GM23338 (cell line): Measurements from ENCODE around the gene WWOX. TPM values are rescaled to one million over a fixed set of nuclear protein-coding genes. Genes with fewer than 3 reads are reported as not detected.

ENCODE experiments used
- ATAC-seq: fragments of 200-7000 bp; cut with Tn5 transposase; 3 replicates; pipeline ENCODE4 v1.9.1; 2020
- DNase-seq: peaks from one replicate; pipeline ENCODE4 v3.0.0-alpha.2; 2015; ENCODE audit warnings: low spot score
- H2AFZ ChIP-seq: fragments of 200-600 bp; sonication (generic); 2 replicates; pipeline ENCODE4 v1.8.0; 2016; ENCODE audit warnings: antibody characterized with exemption, mild to moderate bottlenecking, moderate library complexity
- H3F3A ChIP-seq: fragments of 200-600 bp; sonication (generic); replicated peaks from 2 replicates; pipeline ENCODE4 v1.8.0; 2017; ENCODE audit warnings: antibody characterized with exemption, mixed run types, low read depth
- H3K27ac ChIP-seq: fragments of 200-600 bp; sonication (generic); 2 replicates; pipeline ENCODE4 v1.6.1; 2016; ENCODE audit warnings: low read depth
- H3K27me3 ChIP-seq: fragments of 200-600 bp; sonication (generic); 2 replicates; pipeline ENCODE4 v1.8.0; 2016; ENCODE audit warnings: mild to moderate bottlenecking, mixed run types, moderate library complexity; ENCODE audit not compliant: insufficient read depth
- H3K36me3 ChIP-seq: fragments of 200-600 bp; sonication (generic); 2 replicates; pipeline ENCODE4 v1.8.0; 2016; ENCODE audit warnings: mild to moderate bottlenecking; ENCODE audit not compliant: insufficient read depth
- H3K4me1 ChIP-seq: fragments of 200-600 bp; sonication (generic); 2 replicates; pipeline ENCODE4 v1.8.0; 2016; ENCODE audit warnings: mild to moderate bottlenecking, moderate library complexity; ENCODE audit not compliant: insufficient read depth
- H3K4me2 ChIP-seq: fragments of 200-600 bp; sonication (generic); 2 replicates; pipeline ENCODE4 v1.7.1; 2017; ENCODE audit warnings: mixed run types
- H3K4me3 ChIP-seq: fragments of 200-600 bp; sonication (generic); 2 replicates; pipeline ENCODE4 v1.6.1; 2016; ENCODE audit warnings: mixed run types
- H3K79me2 ChIP-seq: fragments of 200-600 bp; sonication (generic); replicated peaks from 2 replicates; pipeline ENCODE4 v1.8.0; 2017; ENCODE audit warnings: mild to moderate bottlenecking; ENCODE audit not compliant: insufficient read depth
- H3K9me2 ChIP-seq: fragments of 200-600 bp; sonication (generic); 2 replicates; pipeline ENCODE4 v1.8.0; 2017; ENCODE audit not compliant: insufficient read depth
- H4K20me1 ChIP-seq: fragments of 200-600 bp; sonication (generic); replicated peaks from 2 replicates; pipeline ENCODE4 v1.8.0; 2017; ENCODE audit warnings: mild to moderate bottlenecking; ENCODE audit not compliant: insufficient read depth
- H3K27ac Mint-ChIP-seq: 2 replicates; pipeline ENCODE4 v1.8.0; 2020; ENCODE audit warnings: inconsistent platforms, mild to moderate bottlenecking, moderate library complexity, mixed read lengths
- H3K27me3 Mint-ChIP-seq: 3 replicates; pipeline ENCODE4 v1.8.0; 2022; ENCODE audit warnings: low read depth, mild to moderate bottlenecking, moderate library complexity, mixed read lengths, inconsistent platforms; ENCODE audit not compliant: insufficient read depth, poor library complexity
- H3K36me3 Mint-ChIP-seq: 3 replicates; pipeline ENCODE4 v1.8.0; 2021; ENCODE audit warnings: low read depth, mild to moderate bottlenecking, inconsistent platforms, moderate library complexity, mixed read lengths
- H3K4me1 Mint-ChIP-seq: 3 replicates; pipeline ENCODE4 v1.8.0; 2020; ENCODE audit warnings: mild to moderate bottlenecking, inconsistent platforms, mixed read lengths
- H3K4me3 Mint-ChIP-seq: 3 replicates; pipeline ENCODE4 v1.8.0; 2021; ENCODE audit warnings: moderate library complexity, mild to moderate bottlenecking, inconsistent platforms, mixed read lengths
- H3K9me3 Mint-ChIP-seq: 3 replicates; pipeline ENCODE4 v1.8.0; 2020; ENCODE audit warnings: moderate library complexity, mild to moderate bottlenecking, inconsistent platforms, mixed read lengths
- CREB1 ChIP-seq: fragments of 250-450 bp; sonication (Bioruptor Pico); IDR thresholded peaks from 2 replicates; pipeline ENCODE4 v1.5.0; 2020; ENCODE audit warnings: low read depth, mild to moderate bottlenecking, moderate library complexity
- CTCF ChIP-seq, 2 experiments: fragments of 200-600 bp in 1 of 2; sonication (generic) in 1 of 2; conservative IDR thresholded peaks; 2 replicates each; pipeline versions ENCODE4 v1.5.1 to v1.6.1; 2016 to 2017; ENCODE audit warnings: antibody characterized with exemption in 2 of 2, low read depth in 2 of 2, mild to moderate bottlenecking in 2 of 2, moderate library complexity in 1 of 2
- ETS1 ChIP-seq: IDR thresholded peaks from 2 replicates; pipeline ENCODE4 v1.6.1; 2016; ENCODE audit warnings: antibody characterized with exemption
- EZH2 ChIP-seq: fragments of 200-600 bp; sonication (generic); IDR thresholded peaks from one replicate; pipeline ENCODE4 v1.8.0; 2017; ENCODE audit warnings: antibody characterized with exemption, mild to moderate bottlenecking, low read depth; ENCODE audit not compliant: unreplicated experiment
- EZH2phosphoT487 ChIP-seq: fragments of 200-600 bp; sonication (generic); IDR thresholded peaks from one replicate; pipeline ENCODE4 v1.8.1; 2018; ENCODE audit warnings: antibody characterized with exemption; ENCODE audit not compliant: unreplicated experiment
- JUNB ChIP-seq: IDR thresholded peaks from one replicate; pipeline ENCODE4 v1.6.1; 2016; ENCODE audit warnings: antibody characterized with exemption; ENCODE audit not compliant: unreplicated experiment
- POLR2AphosphoS5 ChIP-seq: IDR thresholded peaks from 2 replicates; pipeline ENCODE4 v1.6.1; 2016; ENCODE audit warnings: antibody characterized with exemption, low read depth
- STAT1 ChIP-seq: IDR thresholded peaks from one replicate; pipeline ENCODE4 v1.6.1; 2016; ENCODE audit warnings: antibody characterized with exemption; ENCODE audit not compliant: unreplicated experiment
- ZNF114 ChIP-seq: fragments of 250-450 bp; sonication (Bioruptor Pico); IDR thresholded peaks from 2 replicates; pipeline ENCODE4 v1.5.0; 2020; ENCODE audit warnings: mild to moderate bottlenecking, moderate library complexity
- ZNF331 ChIP-seq: fragments of 250-450 bp; sonication (Bioruptor Pico); IDR thresholded peaks from 2 replicates; pipeline ENCODE4 v1.5.0; 2020; ENCODE audit warnings: low read depth, mild to moderate bottlenecking, moderate library complexity
- ZNF462 ChIP-seq: fragments of 250-450 bp; sonication (Bioruptor Pico); IDR thresholded peaks from 2 replicates; pipeline ENCODE4 v1.5.0; 2020; ENCODE audit warnings: mild to moderate bottlenecking, moderate library complexity
- polyA plus RNA-seq: library from polyadenylated mRNA; unstranded; fragments of >200 nt; fragmentation: Nextera tagmentation; extraction: Ambion mirVana; gene quantifications from 2 replicates; pipeline ENCODE4 v1.2.1, GENCODE V29; 2016
- total RNA-seq: library from RNA; depleted of rRNA; stranded (reverse); fragments of >200 nt; shearing (Covaris generic); gene quantifications from 2 replicates; pipeline ENCODE4 v1.2.3, GENCODE V29; 2014

WWOX gene
- total and polyA plus RNA-seq, 2 experiments from 2014 or later: 10.0 to 19.3 TPM

GRCh38 chr16:78939597-78939996 lies 840.1 kb downstream of the WWOX start (continued):
- TF ChIP-seq EZH2phosphoT487 (no peak), POLR2AphosphoS5 (no peak), EZH2 (no peak), CREB1 (CRISPR knock-in tag) (no peak)

- H3K36me3 ChIP-seq: no peaks in the 10 kb centered on the region
- H4K20me1 ChIP-seq: no peaks in the 10 kb centered on the region
- ATAC-seq: no peak
- no peaks in the 10 kb centered on the region for H3F3A ChIP-seq
- no peaks in the 10 kb centered on the region for H3K79me2 ChIP-seq
- Mint-ChIP-seq H3K9me3 (no peaks in the 10 kb centered on the region), H3K36me3 (no peaks in the 10 kb centered on the region), H3K4me1 (peaks cover 34% of the 10 kb centered on the region), H3K27me3 (peaks cover 1% of the 10 kb centered on the region), H3K4me3 (no peak overlapping the region), H3K27ac (no peak overlapping the region)
- H2AFZ ChIP-seq: peak overlapping the region; percentile 40; the same call in 1 of the 2 replicates
- H3K4me3 ChIP-seq: no peak overlapping the region
- no peak for TF ChIP-seq EZH2
- H3K9me2 ChIP-seq: no peaks in the 10 kb centered on the region
- H3K27ac ChIP-seq: no peak overlapping the region
- H3K4me2 ChIP-seq: no peak overlapping the region
- H3K27me3 ChIP-seq: no peaks in the 10 kb centered on the region
- DNase-seq: no peak
- peaks cover 15% of the 10 kb centered on the region; the same call in 1 of the 2 replicates for H3K4me1 ChIP-seq
Measured at GRCh38 chr16:78942625-78943245, 843.3 kb downstream of the WWOX start.

GRCh38 chr16:78945336-78945735 lies 845.9 kb downstream of the WWOX start:
- H3F3A ChIP-seq: no peaks in the 10 kb centered on the region
- H4K20me1 ChIP-seq: no peaks in the 10 kb centered on the region
- Mint-ChIP-seq H3K27me3 (peaks cover 2% of the 10 kb centered on the region), H3K36me3 (no peaks in the 10 kb centered on the region), H3K9me3 (no peaks in the 10 kb centered on the region; the same call in 2 of the 3 replicates), H3K4me3 (no peak overlapping the region), H3K4me1 (peaks cover 32% of the 10 kb centered on the region), H3K27ac (no peak overlapping the region)
- DNase-seq (no peak), ATAC-seq (no peak)
- H3K79me2 ChIP-seq: no peaks in the 10 kb centered on the region
- H3K27me3 ChIP-seq: no peaks in the 10 kb centered on the region
- H3K4me3 ChIP-seq: no peak overlapping the region
- peaks cover 15% of the 10 kb centered on the region; the same call in 1 of the 2 replicates for H3K4me1 ChIP-seq
- no peak overlapping the region for H3K27ac ChIP-seq
- H3K9me2 ChIP-seq: no peaks in the 10 kb centered on the region
- H2AFZ ChIP-seq: no peak overlapping the region
- TF ChIP-seq ZNF114 (CRISPR knock-in tag) (no peak), POLR2AphosphoS5 (no peak), ZNF462 (no peak), ETS1 (no peak), ZNF331 (CRISPR knock-in tag) (no peak), EZH2phosphoT487 (no peak), CTCF (conservative IDR thresholded peaks at IDR 0.05; ENCODE audit: low read depth in 2 of 2) (no peak), EZH2 (no peak), STAT1 (no peak), JUNB (no peak)
- no peaks in the 10 kb centered on the region for H3K36me3 ChIP-seq
- H3K4me2 ChIP-seq: no peak overlapping the region
